Measurements from ENCODE around the gene SYNE1.

Gene SYNE1

GRCh38 chr6:152267967-152268845 lies 369.0 kb downstream of the SYNE1 start:
- no peak for DNase-seq

- no peak for DNase-seq
Measured at GRCh38 chr6:152265651-152266050, 371.5 kb downstream of the SYNE1 start.

- DNase-seq = no peak
Measured at GRCh38 chr6:152263582-152263981, 373.6 kb downstream of the SYNE1 start.

GRCh38 chr6:152261179-152261578 lies 376.0 kb downstream of the SYNE1 start:
- DNase-seq = no peak

- no peak for DNase-seq
Measured at GRCh38 chr6:152259234-152259633, 377.9 kb downstream of the SYNE1 start.

GRCh38 chr6:152257581-152257980 lies 379.6 kb downstream of the SYNE1 start:
- no peak for DNase-seq

GRCh38 chr6:152250127-152250526 lies 387.0 kb downstream of the SYNE1 start:
- no peak for DNase-seq

GRCh38 chr6:152248980-152249379 lies 388.2 kb downstream of the SYNE1 start:
- no peak for DNase-seq

GRCh38 chr6:152246554-152247337 lies 390.4 kb downstream of the SYNE1 start:
- DNase-seq = no peak

GRCh38 chr6:152244998-152245630 lies 392.0 kb downstream of the SYNE1 start:
- DNase-seq = no peak

GRCh38 chr6:152241013-152241766 lies 396.0 kb downstream of the SYNE1 start:
- DNase-seq = no peak

- no peak for DNase-seq
Measured at GRCh38 chr6:152240436-152240835, 396.7 kb downstream of the SYNE1 start.

GRCh38 chr6:152236370-152237097 lies 400.6 kb downstream of the SYNE1 start:
- DNase-seq = no peak

- no peak for DNase-seq
Measured at GRCh38 chr6:152233547-152234320, 403.4 kb downstream of the SYNE1 start.

- DNase-seq = no peak
Measured at GRCh38 chr6:152232501-152233151, 404.5 kb downstream of the SYNE1 start.

GRCh38 chr6:152229330-152229729 lies 407.8 kb downstream of the SYNE1 start:
- DNase-seq = no peak

GRCh38 chr6:152226119-152226518 lies 411.0 kb downstream of the SYNE1 start:
- no peak for DNase-seq

GRCh38 chr6:152225241-152225934 lies 411.8 kb downstream of the SYNE1 start:
- DNase-seq = no peak

- DNase-seq = no peak
Measured at GRCh38 chr6:152223636-152224035, 413.5 kb downstream of the SYNE1 start.
